8988T (cell line): ENCODE measurements around the gene ASPDH.

Experiments used
- DNase-seq: peaks from one replicate; pipeline ENCODE4 v3.0.0; 2011

The ASPDH gene

DNA sequence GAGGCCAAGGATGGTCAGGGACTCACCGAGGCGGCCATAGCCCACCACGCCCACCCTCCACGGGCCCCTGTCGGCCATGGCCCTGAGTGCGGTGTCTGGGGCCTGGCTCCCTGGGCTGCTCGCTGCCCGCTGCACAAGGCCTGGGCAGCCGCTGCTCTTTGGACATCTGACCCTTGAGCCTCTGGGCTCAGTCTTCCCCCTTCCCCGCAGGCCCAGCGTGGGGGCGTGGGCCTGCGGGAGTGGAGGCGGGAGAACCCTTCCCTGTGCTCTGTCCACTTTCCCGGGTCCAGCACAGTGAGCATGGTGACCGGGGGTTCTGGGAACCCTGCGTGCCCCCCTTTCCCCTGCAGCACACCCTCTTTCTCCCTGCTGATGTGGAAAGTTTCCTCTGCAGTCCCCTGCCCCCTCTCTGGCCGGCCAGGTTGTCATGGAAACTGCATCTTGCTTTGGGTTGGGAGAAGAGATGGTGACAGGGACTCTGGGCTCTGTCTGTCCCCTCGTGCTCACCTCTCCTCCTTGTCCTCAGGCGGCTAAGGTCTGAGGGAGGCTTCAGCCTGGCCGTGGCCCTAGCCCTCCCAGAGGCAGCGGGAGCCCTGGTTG lies at the start of gene ASPDH:
Gene ASPDH (minus strand): TSS at position 168 of the 600 bp plus-strand sequence. CDS start 90 bp downstream, at position 78.
- no peak for DNase-seq

DNA sequence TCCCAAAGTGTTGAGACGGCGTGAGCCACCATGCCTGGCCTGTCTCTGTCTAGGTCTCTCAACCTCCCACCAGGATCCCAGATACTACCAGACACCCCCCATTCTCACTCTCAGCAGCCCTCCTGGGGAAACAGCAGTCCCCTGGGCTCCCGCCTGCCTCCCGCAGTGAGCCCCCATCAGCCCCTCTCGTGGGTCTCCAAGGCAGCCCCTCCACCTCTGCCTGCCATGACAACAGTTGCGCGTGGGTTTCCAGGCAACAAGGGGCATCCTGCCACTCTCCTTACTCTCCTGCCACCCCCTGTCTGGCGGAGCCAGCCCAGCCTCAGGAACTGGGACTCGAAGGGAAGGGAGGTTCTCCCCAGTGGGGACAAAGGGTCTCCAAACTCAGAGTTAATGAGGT lies 49.3 kb upstream of the ASPDH start:
- DNase-seq: no peak

DNA sequence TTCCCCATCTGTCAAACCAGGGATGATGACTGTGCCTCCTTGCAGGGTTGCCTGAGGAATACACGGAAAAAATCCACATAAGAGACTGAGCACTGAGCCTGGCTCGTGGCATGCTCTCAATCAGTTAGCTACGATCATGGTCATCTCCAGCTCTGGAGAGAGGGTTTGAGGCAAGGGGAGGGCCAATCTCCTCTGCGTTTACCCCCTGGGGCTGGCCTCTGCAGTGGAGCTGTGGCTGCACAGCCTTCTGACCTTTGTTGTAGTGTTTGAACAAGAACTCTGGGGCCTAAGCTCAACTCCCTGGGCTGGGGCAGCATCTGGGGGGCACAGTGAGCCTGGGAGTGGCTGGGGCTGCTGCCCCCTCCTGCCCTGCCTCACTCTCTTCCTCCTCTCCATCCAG lies 48.6 kb upstream of the ASPDH start:
- no peak for DNase-seq

DNA sequence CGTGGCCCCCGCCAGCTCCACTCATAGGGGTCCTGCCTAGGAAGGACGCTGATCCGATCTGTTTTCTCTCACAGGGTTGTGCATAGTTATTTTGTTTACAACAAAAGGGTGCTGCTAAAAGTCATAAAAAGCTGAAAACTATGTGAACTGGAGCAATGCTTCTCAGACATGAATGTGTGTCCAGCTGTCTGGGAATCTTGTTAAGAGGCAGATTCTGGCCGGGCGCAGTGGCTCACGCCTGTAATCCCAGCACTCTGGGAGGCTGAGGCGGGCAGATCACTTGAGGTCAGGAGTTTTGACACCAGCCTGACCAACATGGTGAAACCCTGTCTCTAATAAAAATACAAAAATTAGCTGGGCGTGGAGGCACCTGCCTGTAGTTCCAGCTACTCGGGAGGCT lies 45.9 kb upstream of the ASPDH start:
- no peak for DNase-seq

DNA sequence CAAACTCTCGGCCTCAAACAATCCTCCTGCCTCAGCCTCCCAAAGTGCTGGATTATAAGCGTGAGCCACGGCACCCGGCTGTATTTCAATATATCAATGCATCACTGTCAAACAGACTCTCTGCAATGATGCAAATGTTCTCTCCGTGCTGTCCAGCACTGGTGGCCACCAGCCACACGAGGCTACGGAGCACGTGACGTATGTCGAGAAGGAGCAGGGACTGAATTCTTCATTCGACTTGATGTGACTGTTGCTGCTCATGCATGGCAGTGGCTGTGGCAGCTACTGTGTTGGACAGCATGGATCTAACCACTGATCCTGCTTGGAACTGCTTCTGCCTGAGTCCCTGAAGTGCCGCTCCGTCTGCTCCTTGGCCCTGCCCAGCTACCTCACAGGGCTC lies 44.7 kb upstream of the ASPDH start:
- no peak for DNase-seq

DNA sequence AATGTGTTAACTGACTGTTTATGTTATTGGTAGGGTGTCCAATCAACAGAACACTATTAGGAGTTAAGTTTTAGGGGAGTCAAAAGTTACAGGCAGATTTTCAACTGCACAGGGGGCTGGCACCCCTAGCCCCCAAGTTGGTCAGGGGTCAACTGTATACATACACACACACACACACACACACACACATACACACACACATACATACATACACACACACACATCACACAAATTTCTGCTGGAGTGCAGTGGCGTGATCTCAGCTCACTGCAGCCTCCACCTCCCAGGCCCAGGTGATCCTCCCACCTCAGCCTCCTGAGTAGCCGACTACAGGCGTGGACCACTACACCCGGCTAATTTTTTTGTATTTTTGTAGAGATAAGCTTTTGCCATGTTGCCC lies 44.3 kb upstream of the ASPDH start:
- no peak for DNase-seq

DNA sequence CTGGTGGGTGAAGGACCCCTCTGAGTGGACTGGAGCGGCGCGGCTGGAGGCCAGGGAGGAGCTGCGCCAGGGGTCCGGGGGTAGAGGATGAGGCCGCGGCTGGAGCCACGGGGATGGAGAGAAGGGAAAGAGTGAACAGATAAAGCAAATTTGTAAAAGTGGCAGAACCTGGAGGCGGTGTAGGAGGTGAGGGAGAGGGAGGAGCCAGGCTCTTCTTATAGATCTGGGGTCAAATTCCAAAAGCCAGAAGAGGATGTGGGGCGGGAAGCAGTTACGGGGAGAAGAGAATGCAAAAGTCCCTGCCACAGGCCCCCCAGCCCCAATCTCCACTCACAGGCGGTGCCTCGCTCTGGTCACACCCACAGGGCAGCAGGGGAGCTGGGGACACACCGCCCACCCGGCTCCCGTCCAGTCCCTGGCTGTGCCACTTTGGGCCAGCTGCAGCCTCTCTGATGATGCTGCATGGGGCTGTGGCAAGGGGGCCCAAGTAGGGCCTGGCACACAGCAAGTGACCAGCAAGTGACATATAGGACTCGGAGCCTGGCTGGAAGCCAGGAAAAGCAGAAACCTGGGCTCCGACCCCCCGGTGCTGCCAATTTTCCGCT lies 43.4 kb upstream of the ASPDH start:
- DNase-seq: peak; percentile 24

DNA sequence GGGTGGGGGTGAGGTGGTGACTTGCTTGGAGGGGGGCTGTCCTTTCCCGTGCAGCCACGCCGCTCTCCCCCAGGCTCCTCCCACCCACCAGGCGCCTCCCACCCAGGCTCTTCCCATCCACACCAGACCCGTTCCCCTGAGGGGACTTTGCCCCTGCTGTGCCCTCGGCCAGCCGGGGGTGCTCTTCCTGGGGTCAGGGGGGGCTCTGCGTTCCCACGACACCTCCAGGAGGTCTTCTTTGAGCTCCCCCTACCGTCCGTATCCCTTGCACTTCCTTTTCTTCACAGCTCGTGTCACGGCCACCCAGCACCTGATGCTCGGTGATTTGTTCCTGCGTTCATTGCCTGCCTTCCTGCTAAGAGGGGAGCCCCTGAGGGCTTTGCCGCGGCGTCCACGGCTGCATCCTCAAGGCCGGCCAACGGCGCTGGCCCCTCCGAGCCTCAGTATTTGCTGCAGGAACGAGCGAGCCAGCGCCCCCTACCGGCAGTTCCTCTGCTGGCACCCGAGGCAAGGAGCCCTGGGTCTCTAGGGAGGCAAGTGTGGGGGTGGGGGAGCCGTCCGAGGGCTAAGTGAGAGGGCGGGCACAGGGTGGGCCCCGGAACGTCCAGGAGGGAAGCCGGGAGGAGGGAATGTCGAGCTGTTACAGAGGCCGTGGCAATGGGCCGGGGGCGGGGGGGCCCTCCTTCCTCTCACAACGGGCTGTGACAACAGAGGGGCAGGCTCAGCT lies 42.7 kb upstream of the ASPDH start:
- DNase-seq: peak; percentile 91

DNA sequence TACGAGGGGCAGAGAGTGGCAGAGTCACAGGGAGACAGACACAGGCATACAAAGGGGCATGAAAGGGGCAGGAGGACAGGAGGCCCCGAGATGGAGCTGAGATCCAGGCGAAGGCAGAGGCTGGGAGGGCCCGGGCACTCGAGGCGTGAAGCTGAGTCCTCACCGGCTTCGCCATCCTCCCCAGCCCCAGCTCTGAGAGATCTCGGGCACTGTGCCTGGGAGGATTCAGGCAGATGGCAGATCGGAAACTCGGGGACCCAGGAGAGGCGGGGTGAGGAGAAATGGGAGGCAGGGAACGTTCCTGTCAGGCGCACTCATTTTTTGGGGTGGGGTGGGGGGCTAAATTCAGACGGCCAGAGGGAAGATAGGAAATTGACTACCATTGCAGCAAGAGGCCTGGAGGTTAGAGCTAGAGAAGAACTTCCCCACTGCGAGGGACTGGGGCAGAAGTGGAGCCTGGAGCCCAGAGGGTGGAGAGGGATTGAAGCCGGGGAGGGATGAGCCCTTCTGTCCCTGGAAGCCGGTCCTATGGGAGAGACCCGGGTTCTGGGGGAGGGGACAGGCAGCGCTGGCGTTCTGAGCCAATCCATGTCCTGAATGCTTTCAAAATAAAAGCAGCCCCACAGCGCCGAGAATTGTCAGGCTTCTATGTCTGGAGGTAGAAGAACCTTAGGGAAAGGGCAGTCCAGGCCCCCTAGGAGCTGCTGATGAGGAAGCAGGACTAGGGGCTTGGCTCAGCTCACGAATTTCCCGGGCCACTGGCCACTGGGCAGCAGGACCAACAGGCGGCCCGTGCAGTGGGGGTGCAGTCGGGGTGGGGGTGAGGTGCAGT lies 42.0 kb upstream of the ASPDH start:
- peak; percentile 56 for DNase-seq

DNA sequence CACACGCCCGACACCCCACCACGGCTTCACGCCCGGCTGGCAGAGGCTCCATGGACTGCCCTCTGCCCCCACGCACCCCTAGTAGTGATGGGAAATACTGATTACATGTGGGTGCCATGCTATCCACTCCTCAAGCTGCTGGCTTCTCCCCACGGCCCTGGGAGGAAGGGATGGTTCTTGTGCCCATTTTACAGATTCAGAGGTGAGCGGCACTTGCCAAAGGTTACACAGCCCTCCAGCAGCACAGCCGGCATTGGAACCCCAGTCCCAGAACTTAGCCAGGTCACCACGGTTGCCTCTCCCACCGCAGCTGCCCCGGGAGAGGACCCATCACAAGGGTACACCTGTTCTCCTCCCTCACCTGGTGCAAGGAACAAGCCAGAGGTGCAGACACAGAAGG lies 41.3 kb upstream of the ASPDH start:
- DNase-seq: no peak

DNA sequence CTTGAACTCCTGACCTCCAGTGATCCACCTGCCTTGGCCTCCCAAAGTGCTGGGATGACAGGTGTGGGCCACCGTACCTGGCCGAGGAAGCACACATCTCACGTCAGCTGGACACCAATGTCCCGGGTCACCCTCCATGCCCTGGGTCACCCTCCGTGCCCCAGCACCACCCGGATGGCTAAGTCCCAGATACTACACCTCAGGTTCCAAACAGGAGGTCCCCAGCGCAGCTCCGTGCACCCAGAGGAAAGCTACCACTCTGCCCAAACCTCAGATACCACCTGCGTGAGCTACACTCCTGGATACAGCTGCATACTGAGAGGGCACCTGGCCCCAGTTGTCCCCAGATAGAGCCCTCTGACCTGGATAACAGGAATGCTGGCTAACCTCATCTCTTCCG lies 40.5 kb upstream of the ASPDH start:
- DNase-seq: peak; percentile 4

DNA sequence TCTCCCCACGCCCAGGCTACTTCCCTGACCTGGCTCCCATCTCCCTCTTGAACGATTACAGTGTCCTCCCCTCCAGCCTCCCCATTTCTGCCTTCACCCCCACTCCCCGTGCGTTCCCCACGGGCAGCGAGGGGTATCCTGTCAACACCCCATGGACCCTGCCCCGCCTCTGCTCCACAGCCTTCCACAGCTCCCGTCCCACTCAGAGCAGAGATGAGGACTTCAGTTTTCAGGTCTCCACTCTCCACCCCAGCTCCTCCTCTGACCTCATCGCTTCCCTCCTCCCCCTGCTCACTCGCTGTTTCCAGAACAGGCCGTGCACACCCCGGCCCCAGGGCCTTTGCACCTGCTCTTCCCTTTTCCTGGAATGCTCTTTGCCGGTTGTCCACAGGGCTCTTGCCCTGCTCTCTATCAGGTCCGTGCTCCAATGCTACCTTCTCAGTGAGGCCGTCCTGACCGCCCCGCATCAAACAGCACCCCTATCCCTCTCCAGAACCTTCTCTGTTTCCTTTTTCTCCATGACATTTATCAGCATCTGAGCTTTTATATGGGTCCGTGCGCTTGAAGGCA lies 39.5 kb upstream of the ASPDH start:
- DNase-seq: peak; percentile 15

DNA sequence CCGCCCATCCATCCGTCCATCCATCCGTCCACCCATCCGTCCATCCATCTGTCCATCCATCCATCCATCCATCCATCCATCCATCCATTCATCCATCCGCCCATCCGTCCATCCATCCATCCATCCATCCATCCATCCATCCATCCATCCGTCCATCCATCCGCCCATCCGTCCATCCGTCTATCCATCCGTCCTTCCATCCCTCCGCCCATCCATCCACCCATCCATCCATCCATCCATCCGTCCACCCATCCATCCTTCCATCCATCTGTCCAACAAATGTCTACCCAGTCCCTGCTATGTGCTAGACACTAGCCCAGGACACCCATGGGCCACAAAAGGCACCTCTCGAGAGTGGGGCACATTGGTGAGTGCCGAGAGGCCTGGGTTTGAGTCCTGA lies 38.8 kb upstream of the ASPDH start:
- DNase-seq: no peak

DNA sequence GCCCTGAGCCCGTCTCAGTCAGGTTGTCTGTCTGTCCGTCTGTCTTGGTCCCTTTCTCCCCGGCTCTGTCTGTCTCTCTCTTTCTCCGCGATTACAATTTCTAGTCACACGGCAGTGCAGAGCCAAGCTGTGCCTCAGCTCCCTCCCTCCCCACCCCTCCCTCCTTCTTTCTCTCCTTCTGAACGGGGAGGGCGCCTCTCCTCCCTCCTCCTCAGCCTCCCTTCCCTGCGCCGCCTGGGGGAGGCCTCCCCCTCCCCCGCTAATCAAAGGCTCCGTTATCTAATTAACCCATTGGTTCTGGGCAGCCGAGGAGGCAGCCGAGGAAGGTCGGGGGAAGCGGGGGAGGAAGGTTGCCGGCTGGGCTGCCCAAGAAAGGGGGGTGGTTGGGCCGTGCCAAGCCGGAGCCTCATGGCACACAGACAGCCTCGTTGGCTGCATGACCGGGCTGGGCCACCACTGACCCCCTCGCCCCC lies 38.0 kb upstream of the ASPDH start:
- DNase-seq: no peak

DNA sequence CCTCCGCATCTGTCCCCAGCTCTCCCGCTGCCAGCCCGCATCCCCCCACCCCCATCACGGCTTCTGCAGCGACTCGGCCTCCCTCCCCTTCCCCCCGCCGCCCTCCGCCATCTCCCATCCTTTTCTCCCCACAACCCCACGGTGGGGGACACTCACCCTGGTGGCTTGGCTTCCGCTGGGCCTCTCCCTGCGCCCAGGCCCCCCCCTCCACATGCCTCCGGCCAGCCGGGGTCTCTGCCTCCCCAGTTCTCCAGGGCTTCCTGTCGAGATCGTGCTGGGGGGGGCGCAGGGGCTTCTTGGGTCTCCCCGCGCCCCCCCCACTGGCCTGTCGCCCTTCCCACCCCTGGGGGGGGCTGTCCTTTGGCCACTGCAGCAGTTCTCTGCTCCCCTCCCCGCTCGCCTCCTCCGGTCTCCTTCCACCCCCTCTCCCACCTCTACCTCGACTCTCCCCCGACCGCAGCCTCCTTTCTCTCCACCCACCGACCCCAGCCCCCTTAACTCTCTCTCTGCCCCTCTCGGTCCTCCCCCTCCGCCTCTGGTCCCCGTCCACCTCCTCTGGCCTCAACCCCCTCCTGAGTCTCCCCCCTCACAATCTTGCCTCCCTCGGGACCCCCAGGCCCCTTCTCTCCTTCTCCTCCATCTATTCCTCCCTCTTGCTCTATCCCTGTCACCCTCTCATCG lies 37.5 kb upstream of the ASPDH start:
- no peak for DNase-seq

DNA sequence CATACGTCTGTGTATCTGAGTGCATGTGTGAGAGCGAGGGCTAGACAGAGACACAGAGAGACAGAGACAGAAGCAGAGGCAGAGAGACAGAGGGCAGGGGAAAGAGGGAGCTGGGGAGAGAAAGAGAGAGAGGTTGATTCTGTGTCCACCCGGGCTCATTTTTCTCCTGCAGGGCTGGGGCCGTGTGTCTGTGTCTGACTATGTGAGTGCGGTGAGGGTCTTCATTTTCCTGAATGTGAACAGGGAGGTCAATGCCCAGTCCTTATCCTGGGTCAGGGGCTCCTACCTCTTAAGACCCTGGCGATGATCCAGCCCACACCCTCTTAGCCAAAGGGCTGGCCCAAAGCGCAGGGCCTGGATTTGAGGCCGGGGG lies 36.9 kb upstream of the ASPDH start:
- no peak for DNase-seq

DNA sequence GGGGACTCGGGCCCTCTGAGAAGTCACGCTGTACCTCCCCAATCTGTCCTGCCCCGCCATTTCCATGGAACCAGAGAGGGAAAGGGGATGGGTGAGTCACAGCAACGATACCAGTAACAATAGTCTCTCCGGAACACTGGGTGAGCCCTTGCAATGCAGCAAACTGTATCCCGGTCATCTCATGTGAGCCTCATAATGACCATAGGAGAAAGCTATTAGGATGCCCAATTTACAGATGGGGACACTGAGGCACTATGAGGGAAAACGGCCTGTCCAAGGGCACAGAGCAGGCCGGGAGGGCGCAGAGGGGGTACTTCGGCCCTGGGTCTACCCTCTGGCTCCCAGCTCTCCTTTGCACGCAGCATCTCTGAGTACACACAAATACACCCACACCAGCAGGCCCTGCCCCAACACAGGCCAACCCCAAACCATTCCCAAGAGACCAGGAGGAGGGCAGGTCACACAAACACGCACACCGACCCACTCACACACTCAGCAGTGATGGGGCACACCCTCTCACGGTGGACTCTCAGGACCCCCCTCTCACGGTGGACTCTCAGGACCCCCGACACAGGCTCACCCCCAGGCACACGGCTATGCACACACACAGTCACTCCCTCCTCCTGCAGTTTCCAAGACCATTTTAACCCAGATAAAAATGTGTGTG lies 36.3 kb upstream of the ASPDH start:
- DNase-seq: no peak

DNA sequence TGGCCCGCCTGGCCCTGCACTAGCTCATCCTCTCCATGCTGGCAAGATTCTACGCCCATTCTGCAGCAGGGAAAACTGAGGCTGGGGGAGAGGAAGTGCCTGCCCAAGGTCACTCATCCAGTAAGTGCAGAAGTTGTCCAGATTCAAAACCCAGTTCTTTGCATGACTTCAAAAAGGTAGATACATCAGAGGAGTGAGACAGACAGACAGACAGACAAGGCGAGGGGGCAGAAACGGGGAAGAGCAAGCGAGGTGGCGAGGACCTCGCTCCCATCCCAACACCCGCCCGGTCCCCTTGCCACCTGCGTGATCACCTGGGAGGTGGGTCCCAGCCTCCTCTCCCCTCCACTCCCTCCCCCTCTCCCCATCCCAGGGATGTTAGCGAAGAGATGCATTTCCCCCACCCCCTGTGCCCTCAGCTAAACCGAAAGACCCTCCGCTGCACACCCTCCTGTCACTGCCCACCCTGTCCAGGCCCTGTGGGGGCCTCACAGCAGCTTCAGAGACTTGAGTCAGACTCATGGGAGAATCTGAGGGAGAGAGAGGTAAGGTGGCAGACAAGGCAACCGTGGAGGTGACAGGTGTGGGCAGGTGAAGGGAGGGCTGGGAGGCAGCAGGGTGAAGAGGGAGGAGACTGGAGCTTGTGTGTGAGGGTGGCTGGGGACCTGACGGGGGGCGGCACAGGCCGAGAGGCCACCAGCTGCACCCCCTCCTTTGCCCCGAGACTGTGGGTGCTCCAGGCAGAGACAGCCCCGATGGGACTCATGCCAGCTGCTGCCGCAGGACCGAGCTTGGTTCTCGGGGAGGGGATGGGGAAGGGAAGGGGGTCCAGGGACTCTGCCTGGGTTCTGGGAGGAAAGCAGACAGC lies 35.6 kb upstream of the ASPDH start:
- no peak for DNase-seq

DNA sequence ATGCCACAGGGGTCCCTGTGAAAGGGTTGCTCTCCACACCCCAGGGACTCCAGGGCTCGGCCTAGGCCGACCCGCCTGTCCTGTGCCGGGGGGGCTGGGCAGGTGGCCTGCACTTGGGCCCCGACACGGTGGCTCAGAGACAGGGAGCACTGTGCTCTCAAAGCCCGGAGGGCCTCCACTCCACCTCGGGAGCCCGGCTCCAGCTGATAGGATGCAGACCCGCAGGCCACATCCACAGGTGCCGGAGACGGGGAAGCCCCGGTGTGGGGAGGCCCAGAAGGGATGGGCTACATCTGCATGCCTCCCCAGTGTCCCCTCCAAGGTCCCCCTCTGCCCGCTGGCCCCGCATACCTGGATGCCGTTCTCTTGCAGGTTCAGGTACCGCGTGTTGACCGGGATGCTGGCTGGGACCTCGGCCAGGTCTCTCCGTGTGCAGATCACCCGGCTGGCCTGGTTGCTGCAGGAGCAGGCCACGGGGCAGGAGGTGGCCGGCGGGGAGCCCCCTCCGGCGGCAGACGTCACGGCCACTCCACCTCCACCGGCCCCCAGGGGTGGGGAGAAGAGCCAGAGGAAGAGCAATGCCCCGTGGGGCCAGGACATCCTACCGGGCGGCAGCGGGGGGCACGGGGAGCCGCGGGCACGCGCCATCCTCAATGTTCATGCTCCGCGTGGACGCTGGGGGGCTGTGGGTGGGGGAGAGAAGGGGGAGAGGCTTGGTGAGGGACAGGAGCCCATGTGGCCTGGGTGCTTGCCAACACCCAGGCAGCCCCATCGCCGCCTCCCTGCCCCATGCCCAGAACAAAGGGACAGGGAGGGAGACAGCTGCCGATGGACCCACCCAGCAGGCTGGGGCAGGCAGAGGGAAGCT lies 34.7 kb upstream of the ASPDH start:
- DNase-seq: no peak
